ENCODE data around the gene TRIM39.
"Not testable (repeated sequence)": the region's sequence is repeated elsewhere in the genome, so short reads cannot be mapped to it uniquely, and the experiment has no call there.

TRIM39 gene

GRCh38 chr6:30360139-30360538, 33.4 kb downstream of the TRIM39 start:
- Histone ChIP-seq H2AK5ac (ENCODE audit: low read length) (no peak overlapping the region), H3K36me3 (ENCODE audit: control insufficient read depth, insufficient read depth, low read length) (no peaks in the 10 kb centered on the region), H3K4me3 (ENCODE audit: low read length) (no peak overlapping the region), H4K8ac (ENCODE audit: low read depth, low read length) (no peak overlapping the region), H3K18ac (ENCODE audit: low read length) (no peak overlapping the region), H4K5ac (ENCODE audit: low read length) (no peak overlapping the region), H3K9ac (ENCODE audit: low read length) (no peak overlapping the region), H3K27me3 (ENCODE audit: insufficient read depth, low read length, poor library complexity) (no peaks in the 10 kb centered on the region), H2BK120ac (ENCODE audit: low read depth, low read length) (no peak overlapping the region), H3K79me1 (ENCODE audit: low read length) (no peaks in the 10 kb centered on the region), H3K79me2 (ENCODE audit: control insufficient read depth, insufficient read depth, low read length) (no peaks in the 10 kb centered on the region), H3K27ac (ENCODE audit: low read depth, low read length) (no peak overlapping the region), H3K4me1 (ENCODE audit: control insufficient read depth, low read depth, low read length) (no peaks in the 10 kb centered on the region), H3K23ac (ENCODE audit: low read length) (no peak overlapping the region), H3K4ac (ENCODE audit: low read depth, low read length) (no peak overlapping the region), H2BK15ac (replicated peaks; ENCODE audit: low read depth) (no peak overlapping the region), H3K56ac (ENCODE audit: low read length) (no peak overlapping the region), H3K4me2 (ENCODE audit: low read length) (no peak overlapping the region), H2BK5ac (ENCODE audit: low read length) (no peak overlapping the region)
- DNase-seq, result no peak
- no CpG with 5 or more reads among the region's 13 CpGs for WGBS (ENCODE audit: extremely low coverage, insufficient coverage, low lambda C conversion rate)

GRCh38 chr6:30361661-30362060, 34.9 kb downstream of the TRIM39 start:
- no peak overlapping the region for H3K56ac ChIP-seq (ENCODE audit: low read length)
- no peak overlapping the region for H2BK15ac ChIP-seq (replicated peaks; ENCODE audit: low read depth)
- no peak overlapping the region for H3K18ac ChIP-seq (ENCODE audit: low read length)
- H4K5ac ChIP-seq (ENCODE audit: low read length), result no peak overlapping the region
- H3K9ac ChIP-seq (ENCODE audit: low read length), result no peak overlapping the region
- H3K36me3 ChIP-seq (ENCODE audit: control insufficient read depth, insufficient read depth, low read length), result no peaks in the 10 kb centered on the region
- no peaks in the 10 kb centered on the region for H3K79me1 ChIP-seq (ENCODE audit: low read length)
- H3K4me1 ChIP-seq (ENCODE audit: control insufficient read depth, low read depth, low read length), result no peaks in the 10 kb centered on the region
- H3K27me3 ChIP-seq (ENCODE audit: insufficient read depth, low read length, poor library complexity), result no peaks in the 10 kb centered on the region
- 100% methylated on average over 2 of the region's 2 CpGs for WGBS (ENCODE audit: extremely low coverage, insufficient coverage, low lambda C conversion rate)
- no peak overlapping the region for H2BK5ac ChIP-seq (ENCODE audit: low read length)
- no peak overlapping the region for H3K4ac ChIP-seq (ENCODE audit: low read depth, low read length)
- no peak overlapping the region for H3K4me3 ChIP-seq (ENCODE audit: low read length)
- peak; percentile 91 for DNase-seq
- no peak overlapping the region for H3K23ac ChIP-seq (ENCODE audit: low read length)
- no peak overlapping the region for H3K27ac ChIP-seq (ENCODE audit: low read depth, low read length)
- H3K79me2 ChIP-seq (ENCODE audit: control insufficient read depth, insufficient read depth, low read length), result no peaks in the 10 kb centered on the region
- no peak overlapping the region for H2BK120ac ChIP-seq (ENCODE audit: low read depth, low read length)
- H4K8ac ChIP-seq (ENCODE audit: low read depth, low read length), result no peak overlapping the region
- H2AK5ac ChIP-seq (ENCODE audit: low read length), result no peak overlapping the region
- no peak overlapping the region for H3K4me2 ChIP-seq (ENCODE audit: low read length)

- no peak overlapping the region for H3K4me3 ChIP-seq (ENCODE audit: low read length)
- no CpG with 5 or more reads among the region's 2 CpGs for WGBS (ENCODE audit: extremely low coverage, insufficient coverage, low lambda C conversion rate)
- H3K4me1 ChIP-seq (ENCODE audit: control insufficient read depth, low read depth, low read length), result no peaks in the 10 kb centered on the region
- H2BK120ac ChIP-seq (ENCODE audit: low read depth, low read length), result no peak overlapping the region
- no peaks in the 10 kb centered on the region for H3K79me1 ChIP-seq (ENCODE audit: low read length)
- H3K18ac ChIP-seq (ENCODE audit: low read length), result no peak overlapping the region
- H3K56ac ChIP-seq (ENCODE audit: low read length), result no peak overlapping the region
- no peaks in the 10 kb centered on the region for H3K79me2 ChIP-seq (ENCODE audit: control insufficient read depth, insufficient read depth, low read length)
- no peak overlapping the region for H3K27ac ChIP-seq (ENCODE audit: low read depth, low read length)
- H4K8ac ChIP-seq (ENCODE audit: low read depth, low read length), result no peak overlapping the region
- no peak overlapping the region for H3K23ac ChIP-seq (ENCODE audit: low read length)
- H2BK5ac ChIP-seq (ENCODE audit: low read length), result no peak overlapping the region
- H3K36me3 ChIP-seq (ENCODE audit: control insufficient read depth, insufficient read depth, low read length), result no peaks in the 10 kb centered on the region
- H4K5ac ChIP-seq (ENCODE audit: low read length), result no peak overlapping the region
- H3K4ac ChIP-seq (ENCODE audit: low read depth, low read length), result no peak overlapping the region
- no peak overlapping the region for H3K4me2 ChIP-seq (ENCODE audit: low read length)
- no peak overlapping the region for H2BK15ac ChIP-seq (replicated peaks; ENCODE audit: low read depth)
- no peaks in the 10 kb centered on the region for H3K27me3 ChIP-seq (ENCODE audit: insufficient read depth, low read length, poor library complexity)
- peak; percentile 26 for DNase-seq
- no peak overlapping the region for H3K9ac ChIP-seq (ENCODE audit: low read length)
- H2AK5ac ChIP-seq (ENCODE audit: low read length), result no peak overlapping the region
These were observed 36.7 kb downstream of the TRIM39 start for GRCh38 chr6:30363459-30363858.

- H2AK5ac ChIP-seq (ENCODE audit: low read length), result no peak overlapping the region
- no CpG with 5 or more reads among the region's 2 CpGs for WGBS (ENCODE audit: extremely low coverage, insufficient coverage, low lambda C conversion rate)
- no peak overlapping the region for H3K56ac ChIP-seq (ENCODE audit: low read length)
- no peaks in the 10 kb centered on the region for H3K27me3 ChIP-seq (ENCODE audit: insufficient read depth, low read length, poor library complexity)
- no peak overlapping the region for H3K9ac ChIP-seq (ENCODE audit: low read length)
- no peak overlapping the region for H4K5ac ChIP-seq (ENCODE audit: low read length)
- no peak overlapping the region for H4K8ac ChIP-seq (ENCODE audit: low read depth, low read length)
- H3K23ac ChIP-seq (ENCODE audit: low read length), result no peak overlapping the region
- H3K27ac ChIP-seq (ENCODE audit: low read depth, low read length), result no peak overlapping the region
- H3K4me2 ChIP-seq (ENCODE audit: low read length), result no peak overlapping the region
- no peak overlapping the region for H2BK120ac ChIP-seq (ENCODE audit: low read depth, low read length)
- H2BK5ac ChIP-seq (ENCODE audit: low read length), result no peak overlapping the region
- H3K79me2 ChIP-seq (ENCODE audit: control insufficient read depth, insufficient read depth, low read length), result no peaks in the 10 kb centered on the region
- H3K79me1 ChIP-seq (ENCODE audit: low read length), result no peaks in the 10 kb centered on the region
- H2BK15ac ChIP-seq (replicated peaks; ENCODE audit: low read depth), result no peak overlapping the region
- H3K4me3 ChIP-seq (ENCODE audit: low read length), result no peak overlapping the region
- peak; percentile 61 for DNase-seq
- no peak overlapping the region for H3K4ac ChIP-seq (ENCODE audit: low read depth, low read length)
- no peak overlapping the region for H3K18ac ChIP-seq (ENCODE audit: low read length)
- H3K4me1 ChIP-seq (ENCODE audit: control insufficient read depth, low read depth, low read length), result no peaks in the 10 kb centered on the region
- H3K36me3 ChIP-seq (ENCODE audit: control insufficient read depth, insufficient read depth, low read length), result no peaks in the 10 kb centered on the region
These were observed 37.9 kb downstream of the TRIM39 start for GRCh38 chr6:30364591-30364990.

DNA sequence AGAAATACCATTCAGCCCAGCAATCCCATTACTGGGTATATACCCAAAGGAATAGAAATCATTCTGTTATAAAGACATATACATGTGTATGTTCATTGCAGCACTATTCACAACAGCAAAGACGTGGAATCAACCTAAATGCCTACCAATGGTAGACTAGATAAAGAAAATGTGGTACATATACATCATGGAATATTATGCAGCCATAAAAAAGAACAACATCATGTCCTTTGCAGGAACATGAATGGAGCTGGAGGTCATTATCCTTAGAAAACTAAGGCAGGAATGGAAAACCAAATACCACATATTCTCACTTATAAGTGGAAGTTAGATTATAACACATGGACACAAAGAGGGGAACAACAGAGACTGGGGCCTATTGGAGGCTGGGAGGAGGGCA, 42.6 kb downstream of the TRIM39 start:
- not testable (repeated sequence) for H2AK5ac ChIP-seq (ENCODE audit: low read length); H3K4me1 ChIP-seq (ENCODE audit: control insufficient read depth, low read depth, low read length); H3K4me2 ChIP-seq (ENCODE audit: low read length); H3K18ac ChIP-seq (ENCODE audit: low read length); DNase-seq; H4K8ac ChIP-seq (ENCODE audit: low read depth, low read length); H2BK120ac ChIP-seq (ENCODE audit: low read depth, low read length); H3K56ac ChIP-seq (ENCODE audit: low read length); H3K4me3 ChIP-seq (ENCODE audit: low read length); H3K36me3 ChIP-seq (ENCODE audit: control insufficient read depth, insufficient read depth, low read length); H3K27me3 ChIP-seq (ENCODE audit: insufficient read depth, low read length, poor library complexity); H3K27ac ChIP-seq (ENCODE audit: low read depth, low read length); H2BK5ac ChIP-seq (ENCODE audit: low read length); H2BK15ac ChIP-seq (replicated peaks; ENCODE audit: low read depth); H3K23ac ChIP-seq (ENCODE audit: low read length); H3K79me2 ChIP-seq (ENCODE audit: control insufficient read depth, insufficient read depth, low read length); H3K4ac ChIP-seq (ENCODE audit: low read depth, low read length); H3K9ac ChIP-seq (ENCODE audit: low read length); H4K5ac ChIP-seq (ENCODE audit: low read length); H3K79me1 ChIP-seq (ENCODE audit: low read length)
- WGBS (ENCODE audit: extremely low coverage, insufficient coverage, low lambda C conversion rate), result no CpG with 5 or more reads among the region's 1 CpG

- peak; percentile 50 for DNase-seq
- Histone ChIP-seq H3K9ac (ENCODE audit: low read length) (no peak overlapping the region), H3K23ac (ENCODE audit: low read length) (no peak overlapping the region), H3K27ac (ENCODE audit: low read depth, low read length) (no peak overlapping the region), H3K79me1 (ENCODE audit: low read length) (no peaks in the 10 kb centered on the region), H3K79me2 (ENCODE audit: control insufficient read depth, insufficient read depth, low read length) (no peaks in the 10 kb centered on the region), H2AK5ac (ENCODE audit: low read length) (no peak overlapping the region), H3K18ac (ENCODE audit: low read length) (no peak overlapping the region), H3K56ac (ENCODE audit: low read length) (no peak overlapping the region), H3K27me3 (ENCODE audit: insufficient read depth, low read length, poor library complexity) (peaks cover 2% of the 10 kb centered on the region), H3K36me3 (ENCODE audit: control insufficient read depth, insufficient read depth, low read length) (no peaks in the 10 kb centered on the region), H3K4me2 (ENCODE audit: low read length) (no peak overlapping the region), H2BK15ac (replicated peaks; ENCODE audit: low read depth) (no peak overlapping the region), H4K8ac (ENCODE audit: low read depth, low read length) (no peak overlapping the region), H4K5ac (ENCODE audit: low read length) (no peak overlapping the region), H3K4me1 (ENCODE audit: control insufficient read depth, low read depth, low read length) (no peaks in the 10 kb centered on the region), H2BK120ac (ENCODE audit: low read depth, low read length) (no peak overlapping the region), H2BK5ac (ENCODE audit: low read length) (no peak overlapping the region), H3K4ac (ENCODE audit: low read depth, low read length) (no peak overlapping the region), H3K4me3 (ENCODE audit: low read length) (no peak overlapping the region)
- WGBS (ENCODE audit: extremely low coverage, insufficient coverage, low lambda C conversion rate), result no CpG with 5 or more reads among the region's 1 CpG
These were observed 51.7 kb downstream of the TRIM39 start for GRCh38 chr6:30378290-30378937.

Data from mesendoderm (in vitro differentiated cells).